ENCODE measurements around the gene SH3RF2. TPM values are rescaled to one million over a fixed set of nuclear protein-coding genes. Genes with fewer than 3 reads are reported as not detected.

The SH3RF2 gene
- total RNA-seq, 2 donors from 2014 or later: 2.6 to 3.2 TPM

DNA sequence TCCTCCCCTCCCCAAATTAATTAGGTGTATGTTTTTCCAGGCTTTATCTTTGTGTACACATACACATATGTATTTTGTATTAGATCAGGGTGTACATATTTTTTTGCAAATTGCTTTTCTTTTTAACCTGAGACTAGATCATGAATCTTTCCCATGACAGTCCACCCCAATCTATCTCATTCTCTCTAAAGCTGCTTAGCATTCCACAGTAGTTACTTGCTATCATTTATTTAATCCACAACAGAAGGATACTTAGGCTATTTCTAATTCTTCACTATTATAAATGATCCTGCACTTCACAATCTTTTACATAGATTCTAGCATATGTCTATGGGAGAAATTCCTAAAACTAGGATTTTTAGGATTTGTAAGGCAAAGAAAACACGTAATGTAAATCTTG, 43.9 kb downstream of the SH3RF2 start:
- H3K27ac ChIP-seq (ENCODE audit: low read depth, low read length): no peak overlapping the region
- TF ChIP-seq, protein P1, sequence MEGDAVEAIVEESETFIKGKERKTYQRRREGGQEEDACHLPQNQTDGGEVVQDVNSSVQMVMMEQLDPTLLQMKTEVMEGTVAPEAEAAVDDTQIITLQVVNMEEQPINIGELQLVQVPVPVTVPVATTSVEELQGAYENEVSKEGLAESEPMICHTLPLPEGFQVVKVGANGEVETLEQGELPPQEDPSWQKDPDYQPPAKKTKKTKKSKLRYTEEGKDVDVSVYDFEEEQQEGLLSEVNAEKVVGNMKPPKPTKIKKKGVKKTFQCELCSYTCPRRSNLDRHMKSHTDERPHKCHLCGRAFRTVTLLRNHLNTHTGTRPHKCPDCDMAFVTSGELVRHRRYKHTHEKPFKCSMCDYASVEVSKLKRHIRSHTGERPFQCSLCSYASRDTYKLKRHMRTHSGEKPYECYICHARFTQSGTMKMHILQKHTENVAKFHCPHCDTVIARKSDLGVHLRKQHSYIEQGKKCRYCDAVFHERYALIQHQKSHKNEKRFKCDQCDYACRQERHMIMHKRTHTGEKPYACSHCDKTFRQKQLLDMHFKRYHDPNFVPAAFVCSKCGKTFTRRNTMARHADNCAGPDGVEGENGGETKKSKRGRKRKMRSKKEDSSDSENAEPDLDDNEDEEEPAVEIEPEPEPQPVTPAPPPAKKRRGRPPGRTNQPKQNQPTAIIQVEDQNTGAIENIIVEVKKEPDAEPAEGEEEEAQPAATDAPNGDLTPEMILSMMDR (conservative IDR thresholded peaks at IDR 0.05): no peak
- Mint-ChIP-seq H3K36me3 (ENCODE audit: low read depth) (no peaks in the 10 kb centered on the region), H3K27ac (peak overlapping the region; percentile 77), H3K4me3 (no peak overlapping the region), H3K9me3 (no peaks in the 10 kb centered on the region), H3K4me1 (peaks cover 75% of the 10 kb centered on the region), H3K27me3 (ENCODE audit: insufficient read depth) (no peaks in the 10 kb centered on the region)
- 86 to 100% methylated on average over 1 of the region's 1 CpG for WGBS, 2 experiments (ENCODE audit: insufficient coverage in 1 of 2, insufficient read length in 1 of 2)
- H3K36me3 ChIP-seq (ENCODE audit: control insufficient read depth, insufficient read depth, low read length): no peaks in the 10 kb centered on the region
- H3K9me3 ChIP-seq (ENCODE audit: control insufficient read depth, low read length): no peaks in the 10 kb centered on the region
- H3K4me1 ChIP-seq (ENCODE audit: control insufficient read depth, insufficient read depth, low read length): peaks cover 43% of the 10 kb centered on the region
- peak overlapping the region; percentile 0 for H3K4me3 ChIP-seq (ENCODE audit: low read length)
- H3K9ac ChIP-seq (ENCODE audit: extremely low read depth, low read length, poor library complexity, severe bottlenecking): no peak overlapping the region
- H3K27me3 ChIP-seq (ENCODE audit: control insufficient read depth, insufficient read depth, low read length, poor library complexity, severe bottlenecking): no peaks in the 10 kb centered on the region
- DNase-seq: no peak

DNA sequence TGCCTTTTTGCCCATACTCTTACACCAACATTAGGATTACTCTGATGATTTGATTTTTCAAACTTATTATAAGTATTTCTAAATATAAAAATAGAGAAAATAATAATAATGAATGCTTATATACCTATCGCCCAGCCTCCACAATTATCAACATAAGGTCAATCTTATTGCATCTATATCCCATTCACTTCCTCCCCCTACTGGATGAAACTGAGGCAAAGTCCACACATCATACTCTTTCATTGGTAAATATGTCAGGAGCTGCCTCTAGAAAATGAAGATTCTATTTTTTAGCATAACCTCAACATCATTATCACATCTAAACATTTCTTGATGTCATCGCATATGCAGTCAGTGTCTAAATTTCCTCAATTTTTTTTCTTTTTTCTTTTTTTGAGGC, 44.3 kb downstream of the SH3RF2 start:
- WGBS, 2 experiments (ENCODE audit: insufficient coverage in 1 of 2, insufficient read length in 1 of 2): 91% methylated on average over 2 of the region's 2 CpGs; no CpG with 5 or more reads in 1 of the 2 experiments
- Mint-ChIP-seq H3K9me3 (no peaks in the 10 kb centered on the region), H3K27ac (no peak overlapping the region), H3K4me1 (peaks cover 70% of the 10 kb centered on the region), H3K36me3 (ENCODE audit: low read depth) (no peaks in the 10 kb centered on the region), H3K4me3 (no peak overlapping the region), H3K27me3 (ENCODE audit: insufficient read depth) (no peaks in the 10 kb centered on the region)
- Histone ChIP-seq H3K9me3 (ENCODE audit: control insufficient read depth, low read length) (no peaks in the 10 kb centered on the region), H3K4me1 (ENCODE audit: control insufficient read depth, insufficient read depth, low read length) (peaks cover 39% of the 10 kb centered on the region), H3K36me3 (ENCODE audit: control insufficient read depth, insufficient read depth, low read length) (no peaks in the 10 kb centered on the region), H3K9ac (ENCODE audit: extremely low read depth, low read length, poor library complexity, severe bottlenecking) (no peak overlapping the region), H3K27ac (ENCODE audit: low read depth, low read length) (no peak overlapping the region), H3K27me3 (ENCODE audit: control insufficient read depth, insufficient read depth, low read length, poor library complexity, severe bottlenecking) (no peaks in the 10 kb centered on the region), H3K4me3 (ENCODE audit: low read length) (no peak overlapping the region)
- TF ChIP-seq, protein P1 (conservative IDR thresholded peaks at IDR 0.05): peak; percentile 67
- no peak for DNase-seq

DNA sequence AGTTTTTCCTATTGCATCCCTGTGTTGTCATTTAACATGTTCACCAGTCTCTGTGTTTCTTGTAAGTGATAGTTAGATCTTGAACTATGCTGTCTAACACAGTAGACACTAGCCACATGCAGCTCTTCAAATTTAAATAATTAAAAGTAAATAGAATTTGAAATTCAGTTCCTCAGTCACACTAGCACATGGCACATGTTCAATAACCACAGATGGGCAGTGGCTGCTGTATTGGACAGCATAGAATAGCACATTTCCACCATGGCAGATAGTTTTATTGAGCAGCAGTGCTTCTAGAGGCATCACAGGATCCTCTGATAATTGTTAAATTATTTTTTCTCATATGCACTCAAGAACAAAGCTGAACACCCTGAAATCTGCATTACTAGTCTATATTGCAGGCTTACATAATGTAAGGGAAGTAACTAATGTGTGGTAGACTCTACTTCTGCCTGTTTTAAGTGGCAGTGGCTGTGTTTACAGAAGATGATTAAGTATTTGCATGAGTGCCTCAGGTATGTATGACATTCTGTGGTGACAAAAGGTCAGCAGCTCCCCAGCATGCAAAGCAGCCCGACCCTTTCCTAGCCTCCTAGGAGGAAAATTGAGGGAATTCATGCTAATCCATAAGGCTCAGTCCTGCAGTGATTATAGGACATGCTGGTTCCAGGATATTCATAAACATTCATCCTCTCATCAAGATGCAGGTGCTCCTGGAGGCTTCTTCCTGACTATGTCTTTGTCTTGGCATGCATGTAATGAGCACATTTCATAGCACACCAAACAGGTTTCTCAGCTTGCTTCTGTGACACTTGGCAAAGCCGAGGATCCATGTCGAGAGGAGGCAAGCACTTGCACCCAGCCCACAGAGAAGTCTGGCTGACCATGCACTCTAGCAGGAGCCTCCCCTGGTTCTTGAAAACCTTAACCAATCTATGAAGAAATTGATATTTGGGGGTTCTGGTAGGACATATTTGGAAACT, 45.5 kb downstream of the SH3RF2 start:
- Mint-ChIP-seq H3K9me3 (no peaks in the 10 kb centered on the region), H3K27me3 (ENCODE audit: insufficient read depth) (no peaks in the 10 kb centered on the region), H3K36me3 (ENCODE audit: low read depth) (no peaks in the 10 kb centered on the region), H3K4me3 (no peak overlapping the region), H3K4me1 (peaks cover 58% of the 10 kb centered on the region), H3K27ac (peak overlapping the region; percentile 8)
- no peak overlapping the region for H3K27ac ChIP-seq (ENCODE audit: low read depth, low read length)
- H3K36me3 ChIP-seq (ENCODE audit: control insufficient read depth, insufficient read depth, low read length): no peaks in the 10 kb centered on the region
- WGBS, 2 experiments (ENCODE audit: insufficient coverage in 1 of 2, insufficient read length in 1 of 2): 50 to 80% methylated on average over 1 to 3 of the region's 3 CpGs
- no peaks in the 10 kb centered on the region for H3K27me3 ChIP-seq (ENCODE audit: control insufficient read depth, insufficient read depth, low read length, poor library complexity, severe bottlenecking)
- no peak overlapping the region for H3K4me3 ChIP-seq (ENCODE audit: low read length)
- DNase-seq: no peak
- peaks cover 34% of the 10 kb centered on the region for H3K4me1 ChIP-seq (ENCODE audit: control insufficient read depth, insufficient read depth, low read length)
- no peaks in the 10 kb centered on the region for H3K9me3 ChIP-seq (ENCODE audit: control insufficient read depth, low read length)
- TF ChIP-seq, protein P1 (conservative IDR thresholded peaks at IDR 0.05): no peak
- H3K9ac ChIP-seq (ENCODE audit: extremely low read depth, low read length, poor library complexity, severe bottlenecking): no peak overlapping the region

All from endodermal cell (in vitro differentiated cells).